HG03135 (cell line): ENCODE results near the gene WDR77.

ENCODE experiments used
- ATAC-seq: cut with Tn5 transposase; IDR thresholded peaks from one replicate; pipeline ENCODE4 v1.9.1; 2021; ENCODE audit warnings: mild to moderate bottlenecking, moderate library complexity; ENCODE audit not compliant: unreplicated experiment

WDR77 gene

GRCh38 chr1:111448918-111449702 is at the start of gene WDR77, which contains the start of gene ATP5PB:
TSS of gene WDR77 (minus strand) at chr1:111449256. CDS start at chr1:111449169, 87 bp downstream.
TSS of gene ATP5PB (plus strand) at chr1:111449464. CDS start at chr1:111449542, 78 bp downstream.
- ATAC-seq = peak; percentile 94

- no peak for ATAC-seq
These were observed 48.5 kb upstream of the WDR77 start for GRCh38 chr1:111497592-111497991.

DNA sequence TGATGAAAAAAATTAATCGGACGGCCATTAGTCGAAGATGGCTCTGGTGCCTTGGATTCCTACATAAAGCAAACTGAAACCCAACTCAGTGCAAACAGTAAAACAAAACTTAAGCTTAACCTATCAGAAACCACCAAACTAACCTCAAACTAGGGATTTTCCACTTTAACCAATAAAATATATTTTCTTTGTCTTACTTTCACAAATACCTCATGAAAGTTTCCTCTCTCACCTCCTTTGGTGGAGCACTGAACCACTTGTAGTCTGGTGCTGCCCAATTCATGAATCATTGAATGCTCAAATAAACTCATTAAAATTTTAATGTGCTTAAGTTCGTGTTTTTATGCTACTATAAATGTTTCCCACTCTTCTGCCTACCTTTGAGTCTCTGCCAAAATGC is 47.3 kb upstream of the WDR77 start:
- ATAC-seq = no peak

DNA sequence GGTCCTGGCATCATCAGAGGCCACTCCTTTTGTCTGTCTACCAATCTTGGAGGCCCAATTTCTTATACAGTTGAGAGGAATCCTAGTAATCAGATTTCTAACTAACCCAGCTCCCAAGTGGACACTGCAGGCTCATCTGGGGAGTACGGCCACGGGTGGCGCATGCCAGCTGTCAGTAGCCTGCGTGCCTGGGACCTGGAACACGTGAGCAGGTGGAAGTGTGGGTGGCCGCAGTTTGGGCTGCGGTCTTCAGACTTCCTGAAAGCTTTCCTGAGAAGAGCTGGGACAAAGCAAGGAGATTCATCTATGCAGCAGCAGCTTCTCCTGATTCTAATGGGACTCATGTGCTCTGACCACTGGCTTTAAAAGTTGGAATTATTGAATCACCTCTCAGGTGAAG is 42.0 kb upstream of the WDR77 start:
- no peak for ATAC-seq

- no peak for ATAC-seq
These were observed 41.2 kb upstream of the WDR77 start for GRCh38 chr1:111490220-111490619.

DNA sequence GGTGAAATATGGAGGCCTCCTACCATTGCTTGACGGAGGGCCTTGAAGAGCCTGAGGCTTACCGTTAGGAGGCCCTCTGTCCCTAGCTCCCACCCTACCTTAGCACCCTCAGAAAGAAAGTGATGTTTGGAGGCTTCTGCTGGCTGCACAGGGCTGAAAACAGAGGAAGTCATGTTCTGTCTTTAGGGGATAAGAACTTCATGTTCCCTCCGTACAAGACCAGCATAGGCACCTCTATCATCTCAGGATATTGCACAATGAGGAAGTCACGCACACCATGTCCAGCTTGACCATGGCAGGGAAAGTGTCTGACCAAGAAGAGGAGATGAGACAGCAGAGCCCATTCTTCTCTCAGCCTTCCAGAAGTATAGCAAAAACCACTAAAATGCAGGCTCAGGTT is 40.5 kb upstream of the WDR77 start:
- no peak for ATAC-seq

GRCh38 chr1:111488669-111489068 is 39.6 kb upstream of the WDR77 start:
- ATAC-seq = no peak

GRCh38 chr1:111487133-111487532 is 38.1 kb upstream of the WDR77 start:
- no peak for ATAC-seq

DNA sequence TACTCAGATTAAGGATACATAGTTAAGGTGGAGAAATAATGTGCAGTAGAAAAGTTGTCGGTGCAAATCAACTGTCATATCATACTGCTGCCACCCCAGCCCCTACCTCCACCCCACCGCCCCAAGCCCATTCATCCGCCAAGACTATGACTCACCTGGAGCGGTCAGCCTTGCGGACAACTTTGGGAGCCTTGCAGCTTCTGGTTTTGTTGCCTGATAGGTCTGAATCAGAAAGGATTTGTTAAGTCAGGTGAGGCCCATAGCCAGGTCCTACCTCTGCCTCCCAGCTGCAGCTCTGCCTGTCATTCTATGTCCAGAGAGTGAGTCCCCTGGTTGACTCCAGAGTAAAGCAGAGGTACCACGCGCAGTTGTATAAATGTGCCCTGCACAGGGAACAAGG is 37.4 kb upstream of the WDR77 start:
- no peak for ATAC-seq

- ATAC-seq = no peak
These were observed 35.5 kb upstream of the WDR77 start for GRCh38 chr1:111484391-111485026.

DNA sequence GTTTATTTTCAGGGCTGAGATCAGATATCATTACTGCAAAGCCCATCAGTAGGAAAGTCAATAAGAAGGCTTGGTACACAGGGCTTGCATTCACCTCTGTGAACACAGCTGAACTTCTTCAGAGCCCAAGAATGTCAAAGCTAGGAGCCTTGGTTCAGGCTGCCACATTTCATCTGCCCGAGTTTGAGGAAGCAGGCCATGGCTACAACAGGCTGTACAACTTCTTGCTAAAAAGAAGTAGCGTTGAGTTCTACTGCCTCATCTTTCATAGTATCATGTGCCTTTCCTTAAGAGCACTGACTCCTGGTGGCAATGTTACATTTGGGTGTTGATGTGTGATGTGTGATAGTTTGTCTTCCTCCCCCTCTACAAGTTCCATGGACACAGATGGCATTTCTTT is 34.8 kb upstream of the WDR77 start:
- no peak for ATAC-seq

- no peak for ATAC-seq
These were observed 34.1 kb upstream of the WDR77 start for GRCh38 chr1:111483166-111483565.

GRCh38 chr1:111481387-111482221 is 32.5 kb upstream of the WDR77 start:
- no peak for ATAC-seq

GRCh38 chr1:111480674-111481073 is 31.6 kb upstream of the WDR77 start:
- no peak for ATAC-seq

DNA sequence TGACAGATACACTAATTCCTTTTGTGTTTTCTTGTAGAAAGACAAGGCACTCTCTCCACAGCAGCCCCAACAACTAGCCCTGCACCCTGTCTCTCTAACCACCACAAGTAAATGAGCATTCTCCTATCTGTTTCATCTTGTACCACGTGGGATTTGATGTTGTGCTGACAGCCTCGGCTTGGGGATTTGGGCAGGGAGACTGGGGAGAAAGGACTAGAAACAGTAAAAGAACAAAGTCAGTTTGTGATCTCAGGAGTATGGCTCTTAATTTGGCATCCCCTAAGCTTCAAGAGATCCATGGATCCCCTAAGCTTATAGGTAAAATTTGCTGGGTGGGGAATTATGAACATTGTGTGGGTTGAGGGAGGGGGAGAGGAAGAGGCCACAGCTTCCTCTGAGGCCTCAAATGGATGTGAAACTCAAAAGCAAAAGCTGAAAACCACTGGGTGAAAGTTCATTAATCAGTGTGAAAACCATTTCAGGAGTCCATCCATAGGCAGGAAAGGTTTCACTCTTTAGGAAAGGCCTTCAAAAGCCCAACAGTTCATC is 27.8 kb upstream of the WDR77 start:
- peak; percentile 80 for ATAC-seq

GRCh38 chr1:111476214-111476613 is 27.2 kb upstream of the WDR77 start:
- no peak for ATAC-seq

DNA sequence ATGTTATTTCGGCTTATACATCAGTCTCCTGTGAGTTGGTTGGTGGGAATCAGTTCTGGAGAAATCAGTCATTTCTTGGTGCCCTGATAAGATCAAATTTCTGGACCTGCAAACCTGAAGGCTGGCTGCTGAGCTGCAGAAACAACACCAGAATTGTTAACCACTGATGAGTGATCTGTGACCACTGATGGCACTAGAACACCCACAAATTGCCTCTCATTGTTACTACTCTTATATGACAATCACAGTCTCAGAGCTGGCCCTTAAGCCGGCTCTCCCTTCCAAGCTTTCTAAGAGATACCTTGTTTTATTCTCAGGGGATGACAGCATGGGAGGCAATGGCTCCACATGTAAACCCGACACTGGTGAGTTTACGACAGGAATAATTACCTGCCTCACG is 26.6 kb upstream of the WDR77 start:
- ATAC-seq = no peak

DNA sequence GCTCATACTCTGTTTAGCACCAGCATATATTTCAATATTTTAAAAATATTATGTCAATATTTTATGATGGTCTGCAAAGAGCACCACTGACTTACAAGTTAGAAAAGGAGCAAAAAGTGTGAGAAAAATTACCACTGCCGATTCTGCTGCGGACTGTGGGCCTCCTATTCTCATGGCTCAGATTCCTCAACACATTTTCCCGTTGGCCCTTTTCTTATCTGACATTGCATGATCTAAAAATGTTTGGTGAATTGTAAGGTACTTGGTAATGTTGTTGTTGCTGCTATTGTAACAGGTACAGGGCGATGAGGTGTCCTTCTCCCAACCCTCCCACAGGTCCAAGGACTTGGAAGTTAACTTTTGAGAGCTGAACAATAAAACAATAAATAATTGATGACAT is 25.5 kb upstream of the WDR77 start:
- ATAC-seq = no peak

DNA sequence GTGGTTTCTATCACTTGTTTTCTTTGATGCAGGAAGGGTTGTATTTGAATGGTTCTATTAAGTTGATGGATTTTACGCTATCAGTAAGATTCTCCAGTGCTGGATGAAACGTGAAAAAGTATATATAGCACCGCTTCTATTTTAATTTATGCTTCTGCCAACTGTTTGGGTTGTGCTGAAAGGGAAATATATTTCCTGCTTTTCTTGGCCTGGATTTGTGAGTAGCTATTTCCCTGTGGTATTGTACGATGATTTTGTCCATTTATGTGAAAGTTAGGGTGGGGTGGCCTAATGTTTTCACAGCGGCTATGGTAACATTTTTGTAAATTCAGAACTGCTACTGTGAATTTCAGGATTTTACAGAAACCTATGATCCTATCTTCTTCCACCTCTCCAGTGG is 25.1 kb upstream of the WDR77 start:
- no peak for ATAC-seq

DNA sequence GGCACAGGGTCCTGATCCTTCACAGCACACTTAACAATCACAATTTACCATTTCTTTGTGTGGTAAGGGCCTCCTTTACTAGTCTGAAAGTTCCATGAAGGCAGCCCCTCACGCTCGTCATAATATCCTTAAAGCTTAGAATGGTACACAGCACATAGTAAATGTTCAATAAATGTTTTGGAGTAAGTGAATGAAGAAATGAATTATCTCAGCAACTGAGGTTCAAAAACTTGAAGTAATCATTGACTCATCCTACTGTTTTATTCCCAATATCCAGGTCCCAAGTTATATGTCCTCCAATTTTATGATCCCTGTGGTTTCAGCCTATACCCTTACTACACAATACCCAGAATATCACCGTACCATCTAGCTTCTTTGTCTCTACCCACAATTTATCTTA is 22.5 kb upstream of the WDR77 start:
- no peak for ATAC-seq

GRCh38 chr1:111471012-111471411 is 22.0 kb upstream of the WDR77 start:
- ATAC-seq = no peak
